BJ (cell line): ENCODE results near the gene INSRR. TPM values are rescaled to one million over a fixed set of nuclear protein-coding genes. Genes with fewer than 3 reads are reported as not detected.
A peak's percentile ranks its signal among the peaks of the same experiment; 100 is the strongest.

Experiments used
- CTCF ChIA-PET: fragments of 350-600 bp; formaldehyde crosslinking; extraction: SDS; loops from one replicate; lab custom pipeline; 2021; ENCODE audit warnings: antibody characterized with exemption, inconsistent platforms; lab: Yijun Ruan, JAX
- POLR2A ChIA-PET: fragments of 300-600 bp; sonication (Branson Sonifier 250); formaldehyde crosslinking; extraction: SDS; loops from one replicate; lab custom pipeline; 2021; ENCODE audit warnings: antibody characterized with exemption; lab: Charles Lee
- DNase-seq: peaks from one replicate; pipeline ENCODE4 v3.0.0-alpha.2; 2011; ENCODE audit warnings: low read depth
- H3K27me3 ChIP-seq: 2 replicates; pipeline ENCODE4 v1.6.0; 2011; ENCODE audit warnings: low read length; ENCODE audit not compliant: control insufficient read depth, insufficient read depth
- H3K36me3 ChIP-seq: 2 replicates; pipeline ENCODE4 v1.5.1; 2011; ENCODE audit warnings: low read length; ENCODE audit not compliant: control insufficient read depth, insufficient read depth
- H3K4me3 ChIP-seq: 2 replicates; pipeline ENCODE4 v1.5.1; 2011; ENCODE audit warnings: low read depth, mild to moderate bottlenecking, control low read depth, low read length
- CTCF ChIP-seq: IDR thresholded peaks from 2 replicates; pipeline ENCODE4 v1.5.1; 2011; ENCODE audit warnings: low read depth, mild to moderate bottlenecking, control low read depth, inconsistent platforms, low read length, moderate library complexity; ENCODE audit not compliant: insufficient read depth
- polyA plus RNA-seq: library from polyadenylated mRNA; depleted of rRNA; stranded (reverse); fragments of >200 nt; gene quantifications from 2 replicates; pipeline ENCODE4 v1.2.3, GENCODE V29; 2011

Gene INSRR
- polyA plus RNA-seq, 1 experiment: not detected

GRCh38 chr1:156889802-156890580 lies 31.1 kb upstream of the INSRR start:
- ChIA-PET CTCF (interaction anchor here (0.6 to 10.8 kb wide), 33 partner anchors 10 to 263 kb away, joined by 3 to 298 read pairs (median 5); partner anchors contain the start of genes INSRR, ISG20L2, LRRC71 and METTL25B), POLR2A (no interaction called here)
- TF ChIP-seq CTCF: peak; percentile 86
- peaks cover 13% of the 10 kb centered on the region for H3K27me3 ChIP-seq
- DNase-seq: no peak
- H3K36me3 ChIP-seq: no peaks in the 10 kb centered on the region
- no peak overlapping the region for H3K4me3 ChIP-seq

- H3K36me3 ChIP-seq: no peaks in the 10 kb centered on the region
- no peak for DNase-seq
- peaks cover 27% of the 10 kb centered on the region for H3K27me3 ChIP-seq
- TF ChIP-seq CTCF: no peak
- H3K4me3 ChIP-seq: no peak overlapping the region
- ChIA-PET CTCF (interaction anchor here (0.6 to 10.8 kb wide), 10 partner anchors 8 to 230 kb away, joined by 3 to 160 read pairs (median 28); partner anchors contain the start of genes INSRR, ISG20L2, METTL25B and NTRK1), POLR2A (interaction anchor here (0.7 kb wide), 1 partner anchor 159 kb away, joined by 3 read pairs; the partner anchor contains the start of genes ISG20L2 and METTL25B)
These were observed 28.8 kb upstream of the INSRR start for GRCh38 chr1:156887734-156888133.

- H3K27me3 ChIP-seq: peaks cover 29% of the 10 kb centered on the region
- DNase-seq: no peak
These were observed 28.4 kb upstream of the INSRR start for GRCh38 chr1:156887317-156887716.

GRCh38 chr1:156886583-156887281 lies 27.8 kb upstream of the INSRR start:
- CTCF ChIA-PET: interaction anchor here (0.9 to 10.8 kb wide), 11 partner anchors 26 to 197 kb away, joined by 3 to 160 read pairs (median 22); partner anchors contain the start of genes INSRR, ISG20L2, LRRC71 and METTL25B
- TF ChIP-seq CTCF: no peak
- no peak overlapping the region for H3K4me3 ChIP-seq
- peaks cover 31% of the 10 kb centered on the region for H3K27me3 ChIP-seq
- DNase-seq: no peak
- H3K36me3 ChIP-seq: no peaks in the 10 kb centered on the region
- POLR2A ChIA-PET: no interaction called here

More at GRCh38 chr1:156887317-156887716, 28.4 kb upstream of the INSRR start:
- CTCF ChIA-PET: interaction anchor here (0.6 to 10.8 kb wide), 10 partner anchors 26 to 197 kb away, joined by 3 to 160 read pairs (median 26); partner anchors contain the start of genes INSRR, ISG20L2, METTL25B and NTRK1
- Histone ChIP-seq H3K36me3 (no peaks in the 10 kb centered on the region), H3K4me3 (no peak overlapping the region)
- TF ChIP-seq CTCF: no peak
- POLR2A ChIA-PET: interaction anchor here (0.7 kb wide), 1 partner anchor 159 kb away, joined by 3 read pairs; the partner anchor contains the start of genes ISG20L2 and METTL25B
